HG03460 (cell line): ENCODE results near the gene POGK.
"Not testable (repeated sequence)": the region's sequence is repeated elsewhere in the genome, so short reads cannot be mapped to it uniquely, and the experiment has no call there.

Experiments used
- ATAC-seq: cut with Tn5 transposase; IDR thresholded peaks from one replicate; pipeline ENCODE4 v1.9.1; 2021; ENCODE audit not compliant: unreplicated experiment

POGK gene

GRCh38 chr1:166838766-166839599 lies at the start of gene POGK:
TSS of gene POGK (plus strand) at chr1:166839475. CDS start at chr1:166840957, 1,482 bp downstream.
- peak; percentile 96 for ATAC-seq

GRCh38 chr1:166796620-166797236 lies 42.5 kb upstream of the POGK start:
- no peak for ATAC-seq

- ATAC-seq, result no peak
Observed at GRCh38 chr1:166808952-166809351, 30.3 kb upstream of the POGK start.

GRCh38 chr1:166811691-166812090 lies 27.6 kb upstream of the POGK start:
- no peak for ATAC-seq

GRCh38 chr1:166813508-166814223 lies 25.6 kb upstream of the POGK start:
- ATAC-seq, result no peak

GRCh38 chr1:166814611-166815010 lies 24.7 kb upstream of the POGK start:
- no peak for ATAC-seq

GRCh38 chr1:166819974-166820373 lies 19.3 kb upstream of the POGK start:
- ATAC-seq, result no peak

- no peak for ATAC-seq
Observed at GRCh38 chr1:166822385-166822784, 16.9 kb upstream of the POGK start.

- no peak for ATAC-seq
Observed at GRCh38 chr1:166827426-166827825, 11.8 kb upstream of the POGK start.

GRCh38 chr1:166829762-166830161 lies 9.5 kb upstream of the POGK start:
- not testable (repeated sequence) for ATAC-seq

GRCh38 chr1:166836733-166837132 lies 2.5 kb upstream of the POGK start:
- ATAC-seq, result no peak

GRCh38 chr1:166839600-166840308 lies 479 bp downstream of the POGK start:
- ATAC-seq, result peak; percentile 28

GRCh38 chr1:166840309-166841274 lies 1.3 kb downstream of the POGK start:
- ATAC-seq, result no peak

GRCh38 chr1:166843322-166843721 lies 4.0 kb downstream of the POGK start:
- ATAC-seq, result no peak

GRCh38 chr1:166843769-166844596 lies 4.7 kb downstream of the POGK start:
- no peak for ATAC-seq

GRCh38 chr1:166844791-166845190 lies 5.5 kb downstream of the POGK start:
- ATAC-seq, result no peak

- no peak for ATAC-seq
Observed at GRCh38 chr1:166848193-166848592, 8.9 kb downstream of the POGK start.

GRCh38 chr1:166849135-166849534 lies 9.9 kb downstream of the POGK start:
- no peak for ATAC-seq

- ATAC-seq, result no peak
Observed at GRCh38 chr1:166852918-166853317, 13.6 kb downstream of the POGK start.
